SK-N-SH (cell line): Measurements from ENCODE around the gene IFI27L1. TPM values are rescaled to one million over a fixed set of nuclear protein-coding genes. Genes with fewer than 3 reads are reported as not detected.
A peak's percentile ranks its signal among the peaks of the same experiment; 100 is the strongest.

Source experiments
- CTCF ChIA-PET: fragments of 300-600, 350-600 bp; formaldehyde crosslinking; extraction: SDS; loops from one replicate; lab custom pipeline; 2021; lab: Yijun Ruan, JAX
- POLR2A ChIA-PET: fragments of 350-600 bp; sonication (Branson Sonifier 250); formaldehyde crosslinking; extraction: SDS; loops from one replicate; lab custom pipeline; 2020; ENCODE audit warnings: antibody characterized with exemption, inconsistent platforms; lab: Yijun Ruan, JAX
- DNase-seq: peaks from one replicate; pipeline ENCODE4 v3.0.0; 2012
- H2AFZ ChIP-seq: fragments of 200-600 bp; sonication (generic); 2 replicates; pipeline ENCODE4 v1.8.1; 2016; ENCODE audit warnings: antibody characterized with exemption, mild to moderate bottlenecking, low read depth
- H3F3A ChIP-seq: fragments of 200-600 bp; sonication (generic); replicated peaks from 2 replicates; pipeline ENCODE3; 2016; ENCODE audit warnings: antibody characterized with exemption, mild to moderate bottlenecking; ENCODE audit not compliant: insufficient read depth
- H3K27ac ChIP-seq, 2 experiments: fragments of 200-500 bp in 1 of 2; fragments of 200-600 bp in 1 of 2; sonication (Bioruptor generic) in 1 of 2; sonication (generic), shearing (Covaris generic) in 1 of 2; 2 replicates each; pipeline versions ENCODE4 v1.5.1 to v1.6.1; 2014 to 2016; ENCODE audit warnings: low read depth in 2 of 2, inconsistent platforms in 1 of 2, low read length in 1 of 2, mild to moderate bottlenecking in 1 of 2, mixed read lengths in 1 of 2
- H3K27me3 ChIP-seq: fragments of 200-600 bp; sonication (generic), shearing (Covaris generic); 2 replicates; pipeline ENCODE4 v1.6.1; 2016; ENCODE audit warnings: mixed run types; ENCODE audit not compliant: insufficient read depth
- H3K36me3 ChIP-seq, 2 experiments: fragments of 200-500 bp in 1 of 2; fragments of 200-600 bp in 1 of 2; sonication (Bioruptor generic) in 1 of 2; sonication (generic) in 1 of 2; replicated peaks in 1 of 2; 2 replicates each; pipeline versions ENCODE3 to v1.5.1; 2014 to 2016; ENCODE audit warnings: low read length in 1 of 2, mild to moderate bottlenecking in 1 of 2; ENCODE audit not compliant: insufficient read depth in 2 of 2, control insufficient read depth in 1 of 2
- H3K4me1 ChIP-seq, 2 experiments: fragments of 200-500 bp in 1 of 2; fragments of 200-600 bp in 1 of 2; sonication (Bioruptor generic) in 1 of 2; sonication (generic), shearing (Covaris generic) in 1 of 2; 2 replicates each; pipeline versions ENCODE4 v1.5.1 to v1.6.1; 2014 to 2016; ENCODE audit warnings: low read depth in 1 of 2, low read length in 1 of 2, mixed run types in 1 of 2; ENCODE audit not compliant: insufficient read depth in 2 of 2, control insufficient read depth in 1 of 2
- H3K4me2 ChIP-seq: fragments of 200-600 bp; sonication (generic), shearing (Covaris generic); 2 replicates; pipeline ENCODE4 v1.6.1; 2017; ENCODE audit warnings: mixed run types
- H3K4me3 ChIP-seq, 2 experiments: fragments of 200-500 bp in 1 of 2; fragments of 200-600 bp in 1 of 2; sonication (Bioruptor generic) in 1 of 2; sonication (generic), shearing (Covaris generic) in 1 of 2; 2 replicates each; pipeline versions ENCODE4 v1.5.1 to v1.8.1; 2014 to 2016; ENCODE audit warnings: low read depth in 2 of 2, inconsistent platforms in 1 of 2, low read length in 1 of 2, mild to moderate bottlenecking in 1 of 2, mixed read lengths in 1 of 2, moderate library complexity in 1 of 2
- H3K79me2 ChIP-seq: fragments of 200-600 bp; sonication (generic); 2 replicates; pipeline ENCODE4 v1.8.1; 2017; ENCODE audit warnings: mild to moderate bottlenecking; ENCODE audit not compliant: insufficient read depth
- H3K9ac ChIP-seq: fragments of 200-600 bp; sonication (generic); 2 replicates; pipeline ENCODE4 v1.6.1; 2017; ENCODE audit warnings: mixed run types
- H3K9me2 ChIP-seq: fragments of 200-600 bp; sonication (generic); 2 replicates; pipeline ENCODE4 v1.6.1; 2017; ENCODE audit warnings: mixed run types
- H3K9me3 ChIP-seq: fragments of 200-600 bp; sonication (generic); 2 replicates; pipeline ENCODE4 v1.6.1; 2017; ENCODE audit warnings: mixed run types, mild to moderate bottlenecking, moderate library complexity
- H4K20me1 ChIP-seq: fragments of 200-600 bp; sonication (generic); 2 replicates; pipeline ENCODE4 v1.6.1; 2017; ENCODE audit warnings: mild to moderate bottlenecking, mixed run types; ENCODE audit not compliant: insufficient read depth
- EP300 ChIP-seq, 2 experiments: IDR thresholded peaks; 2 replicates each; pipeline versions ENCODE4 v1.4.0 to v1.6.1; 2012; ENCODE audit warnings: borderline replicate concordance in 1 of 2, low read depth in 1 of 2, low read length in 1 of 2
- FOXJ3 ChIP-seq: sonication (generic); formaldehyde crosslinking; IDR thresholded peaks from 2 replicates; pipeline ENCODE4 v1.5.1; 2020; ENCODE audit warnings: mild to moderate bottlenecking, missing genetic modification reagents
- FOXM1 ChIP-seq: IDR thresholded peaks from 2 replicates; pipeline ENCODE4 v1.4.0; 2012; ENCODE audit warnings: low read depth, mild to moderate bottlenecking
- GABPA ChIP-seq: IDR thresholded peaks from 2 replicates; pipeline ENCODE4 v1.4.0; 2012; ENCODE audit warnings: low read depth, mild to moderate bottlenecking
- JUND ChIP-seq: IDR thresholded peaks from 2 replicates; pipeline ENCODE4 v1.4.0; 2012
- MAX ChIP-seq: IDR thresholded peaks from 2 replicates; pipeline ENCODE4 v1.4.0; 2012; ENCODE audit warnings: low read depth
- MXI1 ChIP-seq: IDR thresholded peaks from 2 replicates; pipeline ENCODE4 v1.6.1; 2012; ENCODE audit warnings: mild to moderate bottlenecking, low read depth, low read length, improper control_type of control experiment
- NRF1 ChIP-seq: IDR thresholded peaks from 2 replicates; pipeline ENCODE4 v1.6.1; 2012; ENCODE audit warnings: low read depth, mild to moderate bottlenecking, low read length
- PBX3 ChIP-seq: IDR thresholded peaks from 2 replicates; pipeline ENCODE4; 2012
- RAD21 ChIP-seq: IDR thresholded peaks from 2 replicates; pipeline ENCODE4 v1.6.1; 2012; ENCODE audit warnings: mild to moderate bottlenecking, low read length
- RCOR1 ChIP-seq: fragments of 150-350 bp; IDR thresholded peaks from 2 replicates; pipeline ENCODE4 v1.6.1; 2017; ENCODE audit warnings: antibody characterized with exemption, low read length
- RFX5 ChIP-seq: IDR thresholded peaks from 2 replicates; pipeline ENCODE4 v1.6.1; 2012; ENCODE audit warnings: mild to moderate bottlenecking, improper control_type of control experiment, low read length
- SIN3A ChIP-seq: IDR thresholded peaks from 2 replicates; pipeline ENCODE4 v1.6.1; 2012; ENCODE audit warnings: low read depth, mild to moderate bottlenecking, low read length, moderate library complexity, borderline replicate concordance
- SMC3 ChIP-seq: IDR thresholded peaks from 2 replicates; pipeline ENCODE4 v1.6.1; 2012; ENCODE audit warnings: low read depth, low read length, improper control_type of control experiment
- TCF12 ChIP-seq: IDR thresholded peaks from 2 replicates; pipeline ENCODE4 v1.4.0; 2012
- USF1 ChIP-seq: IDR thresholded peaks from 2 replicates; pipeline ENCODE4 v1.4.0; 2012; ENCODE audit warnings: low read depth, borderline replicate concordance
- YY1 ChIP-seq: IDR thresholded peaks from 2 replicates; pipeline ENCODE4 v1.4.0; 2012; ENCODE audit warnings: low read depth, mild to moderate bottlenecking
- ZBTB33 ChIP-seq: IDR thresholded peaks from 2 replicates; pipeline ENCODE4 v1.4.0; 2012; ENCODE audit warnings: low read depth, borderline replicate concordance
- WGBS: methylation state at CpG from one replicate; pipeline ENCODE4 v1.1.6; 2017; ENCODE audit warnings: low lambda C conversion rate; 5-methylcytosine and 5-hydroxymethylcytosine counted together
- polyA plus RNA-seq, 3 experiments: library from polyadenylated mRNA; depleted of rRNA; stranded (reverse); fragments of >200 nt; gene quantifications; 2 replicates each; pipeline ENCODE4 v1.2.3, GENCODE V29; 2012
- TF ChIP-seq, protein P1 (sequence below): fragments of 200-600 bp; sonication (generic); IDR thresholded peaks from 2 replicates; pipeline ENCODE4 v1.6.1; 2017; ENCODE audit warnings: antibody characterized with exemption, mild to moderate bottlenecking, moderate library complexity

Gene IFI27L1
- polyA plus RNA-seq, 1 of the 3 experiments (the other 2 are of a cell fraction), result 35.3 TPM

- Histone ChIP-seq H3K27me3 (no peaks in the 10 kb centered on the region), H2AFZ (no peak overlapping the region), H3K27ac (no peak overlapping the region), H3K36me3 (peaks cover 30 to 91% of the 10 kb centered on the region in 2 experiments), H3F3A (no peaks in the 10 kb centered on the region), H3K4me3 (no peak overlapping the region), H3K4me2 (no peak overlapping the region), H4K20me1 (no peaks in the 10 kb centered on the region), H3K9ac (no peak overlapping the region), H3K9me2 (no peaks in the 10 kb centered on the region), H3K4me1 (peaks cover 0 to 18% of the 10 kb centered on the region in 2 experiments; a peak in 2 of 4 replicates), H3K9me3 (no peaks in the 10 kb centered on the region), H3K79me2 (no peaks in the 10 kb centered on the region)
- TF ChIP-seq SMC3 (peak; percentile 52), RFX5 (no peak), RAD21 (peak; percentile 44), NRF1 (no peak), JUND (no peak), FOXM1 (no peak)
- TF ChIP-seq, protein P1, sequence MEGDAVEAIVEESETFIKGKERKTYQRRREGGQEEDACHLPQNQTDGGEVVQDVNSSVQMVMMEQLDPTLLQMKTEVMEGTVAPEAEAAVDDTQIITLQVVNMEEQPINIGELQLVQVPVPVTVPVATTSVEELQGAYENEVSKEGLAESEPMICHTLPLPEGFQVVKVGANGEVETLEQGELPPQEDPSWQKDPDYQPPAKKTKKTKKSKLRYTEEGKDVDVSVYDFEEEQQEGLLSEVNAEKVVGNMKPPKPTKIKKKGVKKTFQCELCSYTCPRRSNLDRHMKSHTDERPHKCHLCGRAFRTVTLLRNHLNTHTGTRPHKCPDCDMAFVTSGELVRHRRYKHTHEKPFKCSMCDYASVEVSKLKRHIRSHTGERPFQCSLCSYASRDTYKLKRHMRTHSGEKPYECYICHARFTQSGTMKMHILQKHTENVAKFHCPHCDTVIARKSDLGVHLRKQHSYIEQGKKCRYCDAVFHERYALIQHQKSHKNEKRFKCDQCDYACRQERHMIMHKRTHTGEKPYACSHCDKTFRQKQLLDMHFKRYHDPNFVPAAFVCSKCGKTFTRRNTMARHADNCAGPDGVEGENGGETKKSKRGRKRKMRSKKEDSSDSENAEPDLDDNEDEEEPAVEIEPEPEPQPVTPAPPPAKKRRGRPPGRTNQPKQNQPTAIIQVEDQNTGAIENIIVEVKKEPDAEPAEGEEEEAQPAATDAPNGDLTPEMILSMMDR, result peak; percentile 49
- POLR2A ChIA-PET, result interaction anchor here (0.6 kb wide), 1 partner anchor 118 kb away, joined by 4 read pairs; no protein-coding TSS in a partner anchor
- 80% methylated on average over 9 of the region's 9 CpGs for WGBS
- DNase-seq, result no peak
- CTCF ChIA-PET, result interaction anchor here (0.6 to 8.3 kb wide), 15 partner anchors 9 to 147 kb away, joined by 3 to 100 read pairs (median 8); partner anchors contain the start of gene IFI27L2
These were observed 30.0 kb upstream of the IFI27L1 start for GRCh38 chr14:94051115-94051514.

- H3K36me3 ChIP-seq, result peaks cover 35 to 91% of the 10 kb centered on the region in 2 experiments
- WGBS, result 100% methylated on average over 2 of the region's 3 CpGs
These were observed 29.3 kb upstream of the IFI27L1 start for GRCh38 chr14:94051779-94052178.

More at GRCh38 chr14:94051779-94052178, 29.3 kb upstream of the IFI27L1 start:
- Histone ChIP-seq H3K27ac (no peak overlapping the region; a peak in 1 of 4 replicates), H3K27me3 (no peaks in the 10 kb centered on the region), H3K9ac (no peak overlapping the region), H3F3A (no peaks in the 10 kb centered on the region), H3K4me2 (no peak overlapping the region), H3K9me3 (no peaks in the 10 kb centered on the region), H3K9me2 (no peaks in the 10 kb centered on the region), H4K20me1 (no peaks in the 10 kb centered on the region), H3K4me3 (no peak overlapping the region), H3K79me2 (no peaks in the 10 kb centered on the region), H2AFZ (no peak overlapping the region), H3K4me1 (peaks cover 0 to 18% of the 10 kb centered on the region in 2 experiments; a peak in 2 of 4 replicates)
- TF ChIP-seq EP300 (IDR thresholded peaks at IDR 0.05; ENCODE audit: borderline replicate concordance in 1 of 2, low read depth in 1 of 2, low read length in 1 of 2) (no peak), MAX (no peak), RAD21 (no peak), USF1 (no peak), GABPA (no peak), RFX5 (no peak), YY1 (no peak), SIN3A (no peak), MXI1 (no peak), PBX3 (no peak), TCF12 (no peak), FOXJ3 (no peak), JUND (no peak), RCOR1 (no peak), FOXM1 (no peak), SMC3 (no peak), ZBTB33 (no peak)
- ChIA-PET POLR2A (no interaction called here), CTCF (interaction anchor here (1.0 to 8.3 kb wide), 11 partner anchors 10 to 91 kb away, joined by 3 to 100 read pairs (median 14); partner anchors contain the start of gene IFI27L2)
- DNase-seq, result no peak
